H1 (cell line): ENCODE results near the gene ODAD3. TPM values are rescaled to one million over a fixed set of nuclear protein-coding genes. Genes with fewer than 3 reads are reported as not detected.

Experiments used
- ATF3 ChIP-seq: IDR thresholded peaks from 2 replicates; pipeline ENCODE4 v1.6.1; 2011; ENCODE audit warnings: low read depth, mild to moderate bottlenecking, low read length; ENCODE audit not compliant: insufficient read depth
- CHD7 ChIP-seq: fragments of 300-600 bp; sonication (generic); IDR thresholded peaks from 2 replicates; pipeline ENCODE4 v1.7.1; 2012; ENCODE audit warnings: low read length, moderate library complexity, mild to moderate bottlenecking, inconsistent platforms; ENCODE audit not compliant: insufficient replicate concordance
- CTBP2 ChIP-seq: IDR thresholded peaks from 2 replicates; pipeline ENCODE4 v1.7.0; 2011; ENCODE audit warnings: borderline replicate concordance, mild to moderate bottlenecking, moderate library complexity, mixed read lengths, low read length; ENCODE audit not compliant: insufficient read depth, insufficient read length
- EGR1 ChIP-seq: IDR thresholded peaks from 2 replicates; pipeline ENCODE4 v1.6.1; 2011; ENCODE audit warnings: low read depth, low read length, borderline replicate concordance
- RBBP5 ChIP-seq: IDR thresholded peaks from 2 replicates; pipeline ENCODE4 v1.7.1; 2012; ENCODE audit warnings: low read depth, mild to moderate bottlenecking, inconsistent platforms, low read length, moderate library complexity, borderline replicate concordance
- SIX5 ChIP-seq: IDR thresholded peaks from 2 replicates; pipeline ENCODE4 v1.6.1; 2011; ENCODE audit warnings: mild to moderate bottlenecking, low read depth, low read length
- SP1 ChIP-seq: IDR thresholded peaks from 2 replicates; pipeline ENCODE4 v1.6.1; 2011; ENCODE audit warnings: low read depth, low read length
- SP2 ChIP-seq: IDR thresholded peaks from 2 replicates; pipeline ENCODE4 v1.6.1; 2012; ENCODE audit warnings: mild to moderate bottlenecking, low read length, inconsistent platforms
- TBP ChIP-seq: IDR thresholded peaks from 2 replicates; pipeline ENCODE4 v1.6.1; 2011; ENCODE audit warnings: low read depth, low read length, improper control_type of control experiment
- polyA plus RNA-seq, 7 experiments: library from polyadenylated mRNA; depleted of rRNA in 3 of 7; stranded (reverse) in 5 of 7; unstranded in 2 of 7; fragments of >200 nt in 5 of 7; fragments of 200-250 nt in 2 of 7; gene quantifications; 1 replicate in 5 of 7; 2 replicates in 1 of 7; 4 replicates in 1 of 7; pipeline versions ENCODE4 v1.2.1 to v1.2.3, GENCODE V29; 2011 to 2013; ENCODE audit warnings: missing spikeins in 2 of 7, mixed read lengths in 2 of 7
- total RNA-seq: library from RNA; stranded (reverse); fragmentation: NEBNext Ultra II Directional; extraction: Animal tissue kit (Norgen Biotek cat#: 25700); gene quantifications from 2 replicates; pipeline ENCODE4 v1.2.1, GENCODE V29; 2021

The ODAD3 gene
- total and polyA plus RNA-seq, 2 of the 8 experiments (the other 6 are each of a cell fraction or from before 2014, with no cell fraction given): 2.1 to 2.2 TPM

GRCh38 chr19:11380653-11381537 lies 54.0 kb downstream of the ODAD3 start (continued):
- TF ChIP-seq SP2 (peak; percentile 67), TBP (peak; percentile 85), RBBP5 (peak; percentile 28; the same call in 1 of the 2 replicates), SIX5 (no peak), CTBP2 (no peak), CHD7 (no peak), ATF3 (no peak), SP1 (peak; percentile 94), EGR1 (peak; percentile 28; the same call in 1 of the 2 replicates)
